Smooth muscle cell (in vitro differentiated cells): ENCODE results near the gene L3MBTL4. TPM values are rescaled to one million over a fixed set of nuclear protein-coding genes. Genes with fewer than 3 reads are reported as not detected.
"Not testable (repeated sequence)": the region's sequence is repeated elsewhere in the genome, so short reads cannot be mapped to it uniquely, and the experiment has no call there.

Experiments used
- DNase-seq: peaks from one replicate; lab custom pipeline; 2025; ENCODE audit not compliant: unreplicated experiment; lab: John Stamatoyannopoulos, UW
- H2AFZ ChIP-seq: fragments of 200-600 bp; sonication (generic); 2 replicates; pipeline ENCODE4 v1.6.0; 2016; ENCODE audit warnings: antibody characterized with exemption, low read depth, mild to moderate bottlenecking
- H3F3A ChIP-seq: fragments of 200-600 bp; sonication (generic); 2 replicates; pipeline ENCODE4 v1.6.0; 2017; ENCODE audit warnings: antibody characterized with exemption, low read depth
- H3K27ac ChIP-seq: fragments of 200-600 bp; sonication (generic); 2 replicates; pipeline ENCODE4 v1.5.1; 2016; ENCODE audit warnings: low read depth, mild to moderate bottlenecking
- H3K27me3 ChIP-seq: fragments of 200-600 bp; sonication (generic); 2 replicates; pipeline ENCODE4 v1.6.1; 2016; ENCODE audit warnings: low read depth, mild to moderate bottlenecking
- H3K36me3 ChIP-seq: fragments of 200-600 bp; sonication (generic); 2 replicates; pipeline ENCODE4 v1.5.1; 2016; ENCODE audit warnings: low read depth
- H3K4me1 ChIP-seq: fragments of 200-600 bp; sonication (generic); 2 replicates; pipeline ENCODE4 v1.5.1; 2016; ENCODE audit warnings: low read depth
- H3K4me2 ChIP-seq: fragments of 200-600 bp; sonication (generic); 2 replicates; pipeline ENCODE4 v1.6.0; 2016; ENCODE audit warnings: mild to moderate bottlenecking
- H3K4me3 ChIP-seq: fragments of 200-600 bp; sonication (generic); 2 replicates; pipeline ENCODE4 v1.5.1; 2016; ENCODE audit warnings: mild to moderate bottlenecking
- H3K79me2 ChIP-seq: fragments of 200-600 bp; sonication (generic); 2 replicates; pipeline ENCODE4 v1.6.0; 2016; ENCODE audit warnings: low read depth, mild to moderate bottlenecking
- H3K9ac ChIP-seq: fragments of 200-600 bp; sonication (generic); 2 replicates; pipeline ENCODE4 v1.6.0; 2016; ENCODE audit warnings: low read depth
- H3K9me3 ChIP-seq: fragments of 200-600 bp; sonication (generic); replicated peaks from 2 replicates; pipeline ENCODE4 v1.5.1; 2016; ENCODE audit warnings: low read depth
- H4K20me1 ChIP-seq: fragments of 200-600 bp; sonication (generic); 2 replicates; pipeline ENCODE4 v1.6.0; 2016; ENCODE audit warnings: low read depth
- CTCF ChIP-seq: fragments of 200-600 bp; sonication (generic); IDR thresholded peaks from 2 replicates; pipeline ENCODE4 v1.5.1; 2017; ENCODE audit warnings: borderline replicate concordance, mild to moderate bottlenecking, antibody characterized with exemption; ENCODE audit not compliant: insufficient read depth, poor library complexity, severe bottlenecking
- WGBS: methylation state at CpG from one replicate; pipeline ENCODE4 v1.1.7; 2016; ENCODE audit warnings: low lambda C conversion rate; 5-methylcytosine and 5-hydroxymethylcytosine counted together
- polyA plus RNA-seq: library from polyadenylated mRNA; unstranded; fragments of >200 nt; fragmentation: Nextera tagmentation; extraction: Ambion mirVana; gene quantifications from 2 replicates; pipeline ENCODE4 v1.2.1, GENCODE V29; 2016
- total RNA-seq: library from RNA; depleted of rRNA; stranded (reverse); fragments of >200 nt; gene quantifications from 2 replicates; pipeline ENCODE4 v1.2.3, GENCODE V29; 2014

L3MBTL4 gene
- total and polyA plus RNA-seq, 2 experiments from 2014 or later: 3.4 TPM; not detected in 1

GRCh38 chr18:6088432-6088831, 326.3 kb downstream of the L3MBTL4 start:
- no peak overlapping the region for H3K4me3 ChIP-seq
- 87% methylated on average over 2 of the region's 2 CpGs for WGBS

GRCh38 chr18:6086731-6087130, 328.0 kb downstream of the L3MBTL4 start:
- H3K36me3 ChIP-seq: no peaks in the 10 kb centered on the region
- H3K79me2 ChIP-seq: no peaks in the 10 kb centered on the region
- H2AFZ ChIP-seq: no peak overlapping the region
- no peaks in the 10 kb centered on the region for H3K27me3 ChIP-seq
- H3K4me2 ChIP-seq: no peak overlapping the region
- DNase-seq: no peak
- WGBS: 96% methylated on average over 2 of the region's 2 CpGs
- H3F3A ChIP-seq: no peaks in the 10 kb centered on the region
- H4K20me1 ChIP-seq: no peaks in the 10 kb centered on the region
- no peaks in the 10 kb centered on the region for H3K9me3 ChIP-seq
- no peak overlapping the region for H3K27ac ChIP-seq
- no peak overlapping the region for H3K4me3 ChIP-seq
- no peak overlapping the region for H3K9ac ChIP-seq
- H3K4me1 ChIP-seq: no peaks in the 10 kb centered on the region
- TF ChIP-seq CTCF: no peak

More at GRCh38 chr18:6088432-6088831, 326.3 kb downstream of the L3MBTL4 start:
- H3K36me3 ChIP-seq: no peaks in the 10 kb centered on the region
- no peak overlapping the region for H3K4me2 ChIP-seq
- no peak overlapping the region for H2AFZ ChIP-seq
- H3K79me2 ChIP-seq: no peaks in the 10 kb centered on the region
- H3K27me3 ChIP-seq: peaks cover 2% of the 10 kb centered on the region
- H3K27ac ChIP-seq: no peak overlapping the region
- H3F3A ChIP-seq: no peaks in the 10 kb centered on the region
- no peak overlapping the region for H3K9ac ChIP-seq
- no peaks in the 10 kb centered on the region for H3K4me1 ChIP-seq
- H4K20me1 ChIP-seq: no peaks in the 10 kb centered on the region
- no peak for TF ChIP-seq CTCF
- DNase-seq: no peak
- no peaks in the 10 kb centered on the region for H3K9me3 ChIP-seq

- no peaks in the 10 kb centered on the region for H3K9me3 ChIP-seq
- no peak overlapping the region for H3K4me3 ChIP-seq
- H3K79me2 ChIP-seq: no peaks in the 10 kb centered on the region
- no peaks in the 10 kb centered on the region for H4K20me1 ChIP-seq
- no peak overlapping the region for H2AFZ ChIP-seq
- H3K4me1 ChIP-seq: no peaks in the 10 kb centered on the region
- H3K27ac ChIP-seq: no peak overlapping the region
- H3K27me3 ChIP-seq: peaks cover 8% of the 10 kb centered on the region
- DNase-seq: no peak
- WGBS: 92% methylated on average over 2 of the region's 2 CpGs
- H3F3A ChIP-seq: no peaks in the 10 kb centered on the region
- no peaks in the 10 kb centered on the region for H3K36me3 ChIP-seq
- no peak for TF ChIP-seq CTCF
- no peak overlapping the region for H3K9ac ChIP-seq
- no peak overlapping the region for H3K4me2 ChIP-seq
These were observed 335.3 kb downstream of the L3MBTL4 start for GRCh38 chr18:6079406-6079805.

GRCh38 chr18:6078877-6079276, 335.8 kb downstream of the L3MBTL4 start:
- no peaks in the 10 kb centered on the region for H3K36me3 ChIP-seq
- TF ChIP-seq CTCF: no peak
- H3K4me1 ChIP-seq: no peaks in the 10 kb centered on the region
- WGBS: 89% methylated on average over 9 of the region's 9 CpGs
- H3K27me3 ChIP-seq: peaks cover 14% of the 10 kb centered on the region
- DNase-seq: no peak
- H4K20me1 ChIP-seq: no peaks in the 10 kb centered on the region
- no peaks in the 10 kb centered on the region for H3K79me2 ChIP-seq
- no peaks in the 10 kb centered on the region for H3K9me3 ChIP-seq
- no peak overlapping the region for H2AFZ ChIP-seq
- no peaks in the 10 kb centered on the region for H3F3A ChIP-seq
- no peak overlapping the region for H3K9ac ChIP-seq
- H3K27ac ChIP-seq: no peak overlapping the region
- H3K4me3 ChIP-seq: no peak overlapping the region
- no peak overlapping the region for H3K4me2 ChIP-seq

GRCh38 chr18:6072423-6072822, 342.3 kb downstream of the L3MBTL4 start:
- not testable (repeated sequence) for H3K4me1 ChIP-seq, H3K79me2 ChIP-seq, H3K27ac ChIP-seq, H3K9ac ChIP-seq, H3F3A ChIP-seq, H3K9me3 ChIP-seq, DNase-seq, H3K4me3 ChIP-seq, H3K4me2 ChIP-seq, H4K20me1 ChIP-seq, H3K36me3 ChIP-seq, H2AFZ ChIP-seq
- 85% methylated on average over 11 of the region's 11 CpGs for WGBS
- peaks cover 14% of the 10 kb centered on the region for H3K27me3 ChIP-seq
